Body of pancreas (tissue), 4 donors: ENCODE results near the gene F10. TPM values are rescaled to one million over a fixed set of nuclear protein-coding genes. Genes with fewer than 3 reads are reported as not detected.
"Not testable (repeated sequence)": the region's sequence is repeated elsewhere in the genome, so short reads cannot be mapped to it uniquely, and the experiment has no call there.

Experiments used
- ATAC-seq: fragments of 150-250 bp; one replicate; pipeline ENCODE4 v1.9.1; 2016
- DNase-seq, 4 donors: peaks; one replicate each; pipeline ENCODE4 v3.0.0-alpha.2; 2019
- H3K27ac ChIP-seq, 4 donors: fragments of 200-600 bp; sonication (generic); 1 replicate in 3 of 4; 2 replicates in 1 of 4; pipeline versions ENCODE4 v1.5.1 to v1.6.1; 2016 to 2019; ENCODE audit warnings: mild to moderate bottlenecking in 1 of 4, mixed read lengths in 1 of 4, moderate library complexity in 1 of 4
- H3K27me3 ChIP-seq, 2 donors: fragments of 200-600 bp; sonication (generic); one replicate each; pipeline ENCODE4 v1.6.0; 2016; ENCODE audit warnings: mild to moderate bottlenecking in 1 of 2
- H3K36me3 ChIP-seq, 2 donors: fragments of 200-600 bp; sonication (generic); replicated peaks in 1 of 2; 2 replicates each; pipeline ENCODE4 v1.5.1; 2016; ENCODE audit warnings: low read depth in 2 of 2; ENCODE audit not compliant: insufficient read depth in 1 of 2
- H3K4me1 ChIP-seq: fragments of 200-600 bp; sonication (generic); one replicate; pipeline ENCODE4 v1.6.0; 2016
- H3K4me3 ChIP-seq, 2 donors: fragments of 200-600 bp; sonication (generic); 1 replicate in 1 of 2; 2 replicates in 1 of 2; pipeline ENCODE4 v1.5.1; 2016 to 2019
- H3K9me3 ChIP-seq, 3 donors: fragments of 200-600 bp; sonication (generic); 1 replicate in 2 of 3; 2 replicates in 1 of 3; pipeline ENCODE4 v1.5.1; 2016
- POLR2A ChIP-seq, 3 donors: fragments of 450-650 bp; IDR thresholded peaks; one replicate each; pipeline ENCODE4 v1.6.1; 2016; ENCODE audit warnings: antibody characterized with exemption in 3 of 3, mild to moderate bottlenecking in 2 of 3
- WGBS, 2 donors: methylation state at CpG; one replicate each; pipeline ENCODE4 v1.1.5; 2017; 5-methylcytosine and 5-hydroxymethylcytosine counted together
- intact Hi-C: fragments of 100-400 bp; cut with DNase I; formaldehyde crosslinking; loops from one replicate; pipeline ENCODE4 v1.15.1; 2023
- total RNA-seq, 2 donors: library from RNA; depleted of rRNA; stranded (reverse); fragments of >200 nt; gene quantifications; one replicate each; pipeline ENCODE4 v1.1.0, GENCODE V29; 2016
- TF ChIP-seq, protein P1 (sequence below), 7 experiments: fragments of 450-650 bp in 4 of 7; fragments of 200-600 bp in 3 of 7; sonication (generic) in 3 of 7; IDR thresholded peaks; one replicate each; pipeline ENCODE4 v1.5.1; 2016 to 2019; ENCODE audit warnings: antibody characterized with exemption in 7 of 7

F10 gene
- total RNA-seq, 2 donors from 2014 or later: 2.3 to 6.7 TPM

DNA sequence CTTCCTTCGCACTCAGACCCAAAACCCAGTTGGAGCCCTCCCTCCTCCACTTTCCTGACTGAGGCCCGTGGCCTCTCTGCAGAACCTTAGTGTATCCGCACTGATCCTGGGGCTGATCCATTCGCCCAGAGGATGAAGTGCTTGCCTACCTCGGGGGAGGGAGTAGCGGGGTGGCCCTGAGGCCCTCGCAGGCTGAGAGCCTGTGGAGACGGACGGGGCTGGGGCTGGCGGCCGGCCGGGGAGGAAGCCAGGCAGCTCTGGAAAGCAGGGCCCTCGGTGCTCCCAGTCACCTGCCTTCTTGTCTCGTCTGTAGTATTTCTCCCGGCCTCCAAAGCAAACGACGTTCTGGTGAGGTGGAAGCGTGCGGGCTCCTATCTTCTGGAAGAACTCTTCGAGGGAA, 37.1 kb downstream of the F10 start:
- H3K9me3 ChIP-seq: no peaks in the 10 kb centered on the region
- WGBS, 2 donors: 81 to 86% methylated on average over 17 to 20 of the region's 20 CpGs
- no peak for DNase-seq
- peaks cover under 1% of the 10 kb centered on the region for H3K4me1 ChIP-seq
- no peak overlapping the region for H3K4me3 ChIP-seq
- H3K27me3 ChIP-seq: peaks cover 0 to 6% of the 10 kb centered on the region in 2 donors
- no peak for TF ChIP-seq POLR2A (IDR thresholded peaks at IDR 0.05)
- TF ChIP-seq, protein P1, sequence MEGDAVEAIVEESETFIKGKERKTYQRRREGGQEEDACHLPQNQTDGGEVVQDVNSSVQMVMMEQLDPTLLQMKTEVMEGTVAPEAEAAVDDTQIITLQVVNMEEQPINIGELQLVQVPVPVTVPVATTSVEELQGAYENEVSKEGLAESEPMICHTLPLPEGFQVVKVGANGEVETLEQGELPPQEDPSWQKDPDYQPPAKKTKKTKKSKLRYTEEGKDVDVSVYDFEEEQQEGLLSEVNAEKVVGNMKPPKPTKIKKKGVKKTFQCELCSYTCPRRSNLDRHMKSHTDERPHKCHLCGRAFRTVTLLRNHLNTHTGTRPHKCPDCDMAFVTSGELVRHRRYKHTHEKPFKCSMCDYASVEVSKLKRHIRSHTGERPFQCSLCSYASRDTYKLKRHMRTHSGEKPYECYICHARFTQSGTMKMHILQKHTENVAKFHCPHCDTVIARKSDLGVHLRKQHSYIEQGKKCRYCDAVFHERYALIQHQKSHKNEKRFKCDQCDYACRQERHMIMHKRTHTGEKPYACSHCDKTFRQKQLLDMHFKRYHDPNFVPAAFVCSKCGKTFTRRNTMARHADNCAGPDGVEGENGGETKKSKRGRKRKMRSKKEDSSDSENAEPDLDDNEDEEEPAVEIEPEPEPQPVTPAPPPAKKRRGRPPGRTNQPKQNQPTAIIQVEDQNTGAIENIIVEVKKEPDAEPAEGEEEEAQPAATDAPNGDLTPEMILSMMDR (IDR thresholded peaks at IDR 0.05): no peak
- intact Hi-C loops: no loop called here
- H3K27ac ChIP-seq: no peak overlapping the region
- ATAC-seq: no peak
- H3K36me3 ChIP-seq: no peaks in the 10 kb centered on the region

DNA sequence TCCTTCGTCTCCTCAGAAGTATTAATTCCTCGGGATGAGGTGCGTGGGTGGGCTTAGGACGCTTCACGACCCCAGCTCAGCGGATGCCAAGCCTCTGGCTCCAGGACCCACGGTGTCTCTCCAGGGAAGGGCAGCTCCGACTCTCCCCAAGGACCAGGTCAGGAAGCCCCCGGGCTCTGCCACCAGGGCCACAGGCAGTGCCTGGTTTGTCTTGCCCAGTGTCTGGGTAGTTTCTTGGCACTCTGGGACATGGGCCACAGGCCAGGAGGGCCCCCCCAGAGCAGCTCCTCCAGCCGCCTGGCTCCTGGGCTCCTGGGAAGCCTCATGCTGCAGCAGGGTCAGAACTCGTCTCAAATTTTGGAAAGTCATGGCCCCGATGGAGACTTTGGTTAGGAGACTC, 38.4 kb downstream of the F10 start:
- Histone ChIP-seq H3K9me3 (no peaks in the 10 kb centered on the region), H3K27ac (no peak overlapping the region), H3K27me3 (peaks cover 0 to 6% of the 10 kb centered on the region in 2 donors), H3K36me3 (no peaks in the 10 kb centered on the region), H3K4me3 (no peak overlapping the region), H3K4me1 (no peaks in the 10 kb centered on the region)
- 56 to 68% methylated on average over 11 to 12 of the region's 12 CpGs for WGBS, 2 donors
- ATAC-seq (no peak), DNase-seq (no peak)
- TF ChIP-seq, protein P1 (IDR thresholded peaks at IDR 0.05): no peak
- no peak for TF ChIP-seq POLR2A (IDR thresholded peaks at IDR 0.05)
- intact Hi-C loops: no loop called here

DNA sequence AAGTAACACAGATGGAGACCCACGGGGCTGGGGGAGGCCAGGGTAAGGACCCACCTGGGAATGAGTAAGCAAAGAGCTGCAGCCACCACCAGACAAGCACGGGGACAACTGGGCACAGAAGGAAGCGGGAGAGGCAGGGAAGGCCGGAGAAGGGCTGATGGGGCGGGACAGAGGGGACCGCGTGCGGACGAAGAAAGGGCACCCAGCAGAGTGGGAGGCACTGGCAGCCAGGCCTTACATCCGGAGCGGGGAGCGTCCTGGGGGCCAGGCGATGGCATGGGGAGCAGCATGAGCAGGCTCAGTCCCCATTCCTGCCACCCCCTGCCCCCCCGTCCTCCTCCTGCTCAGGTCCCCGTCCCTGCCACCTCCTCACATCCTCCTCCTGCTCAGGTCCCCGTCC, 38.8 kb downstream of the F10 start:
- TF ChIP-seq POLR2A (IDR thresholded peaks at IDR 0.05): no peak
- TF ChIP-seq, protein P1 (IDR thresholded peaks at IDR 0.05): no peak
- Histone ChIP-seq H3K27ac (no peak overlapping the region), H3K4me3 (no peak overlapping the region), H3K27me3 (peaks cover 0 to 6% of the 10 kb centered on the region in 2 donors), H3K36me3 (no peaks in the 10 kb centered on the region), H3K4me1 (no peaks in the 10 kb centered on the region), H3K9me3 (no peaks in the 10 kb centered on the region)
- DNase-seq: no peak
- ATAC-seq: no peak
- intact Hi-C loops: no loop called here
- WGBS, 2 donors: 41 to 45% methylated on average over 12 to 16 of the region's 16 CpGs

DNA sequence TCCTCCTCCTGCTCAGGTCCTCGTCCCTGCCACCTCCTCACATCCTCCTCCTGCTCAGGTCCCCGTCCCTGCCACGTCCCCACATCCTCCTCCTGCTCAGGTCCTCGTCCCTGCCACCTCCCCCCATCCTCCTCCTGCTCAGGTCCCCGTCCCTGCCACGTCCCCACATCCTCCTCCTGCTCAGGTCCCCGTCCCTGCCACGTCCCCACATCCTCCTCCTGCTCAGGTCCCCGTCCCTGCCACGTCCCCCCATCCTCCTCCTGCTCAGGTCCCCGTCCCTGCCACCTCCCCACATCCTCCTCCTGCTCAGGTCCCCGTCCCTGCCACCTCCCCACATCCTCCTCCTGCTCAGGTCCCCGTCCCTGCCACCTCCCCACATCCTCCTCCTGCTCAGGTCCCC, 39.4 kb downstream of the F10 start:
- H3K4me3 ChIP-seq, H3K27me3 ChIP-seq, H3K36me3 ChIP-seq, DNase-seq, H3K4me1 ChIP-seq, ATAC-seq, H3K27ac ChIP-seq, intact Hi-C loops, H3K9me3 ChIP-seq: not testable (repeated sequence)
- no CpG with 5 or more reads among the region's 13 CpGs for WGBS, 2 donors

DNA sequence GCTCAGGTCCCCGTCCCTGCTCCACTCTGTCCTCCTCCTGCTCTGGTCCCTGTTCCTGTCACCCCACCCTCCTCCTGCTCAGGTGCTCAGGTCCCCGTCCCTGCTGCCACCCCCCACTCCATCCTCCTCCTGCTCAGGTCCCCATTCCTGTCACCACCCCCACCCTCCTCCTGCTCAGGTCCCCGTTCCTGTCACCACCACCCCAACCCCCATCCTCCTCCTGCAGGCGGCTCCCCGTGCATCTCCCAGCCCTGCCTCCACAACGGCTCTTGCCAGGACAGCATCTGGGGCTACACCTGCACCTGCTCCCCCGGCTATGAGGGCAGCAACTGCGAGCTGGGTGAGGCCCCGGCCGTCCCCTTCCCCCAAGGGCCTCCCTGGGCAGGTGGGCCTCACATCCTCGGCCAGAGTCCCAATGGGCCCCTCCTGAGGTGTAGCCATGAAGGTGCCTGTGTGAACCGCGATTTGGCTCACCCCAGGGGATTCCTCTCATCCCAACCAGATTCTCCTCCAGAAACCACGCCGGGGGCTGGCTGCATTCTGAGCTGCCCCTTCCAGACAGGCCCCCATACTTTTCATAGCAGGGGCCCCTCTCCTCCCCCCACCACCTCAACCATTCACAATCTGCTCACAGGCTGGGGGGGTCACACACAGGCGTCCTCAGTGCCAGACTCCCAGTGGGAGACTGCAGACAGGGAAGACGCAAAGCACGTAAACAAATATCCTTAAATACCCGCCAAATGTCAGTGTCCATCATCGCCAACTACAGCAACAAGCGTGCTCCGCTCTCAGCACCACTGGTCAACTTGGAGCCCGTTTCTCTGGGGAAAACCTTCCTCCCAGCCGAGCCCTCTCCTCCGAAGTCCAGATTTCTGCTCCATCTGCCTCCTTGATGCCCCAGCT, 40.4 kb downstream of the F10 start:
- no peak for DNase-seq
- Histone ChIP-seq H3K27ac (no peak overlapping the region), H3K27me3 (peaks cover 0 to 6% of the 10 kb centered on the region in 2 donors), H3K9me3 (no peaks in the 10 kb centered on the region), H3K4me3 (no peak overlapping the region), H3K4me1 (no peaks in the 10 kb centered on the region), H3K36me3 (peaks cover 0 to 2% of the 10 kb centered on the region in 2 donors)
- WGBS, 2 donors: 18 to 19% methylated on average over 23 to 25 of the region's 25 CpGs
- no peak for TF ChIP-seq POLR2A (IDR thresholded peaks at IDR 0.05)
- TF ChIP-seq, protein P1 (IDR thresholded peaks at IDR 0.05): no peak
- intact Hi-C loops: no loop called here
- ATAC-seq: no peak
